ENCODE measurements around the gene FITM1.

DNA sequence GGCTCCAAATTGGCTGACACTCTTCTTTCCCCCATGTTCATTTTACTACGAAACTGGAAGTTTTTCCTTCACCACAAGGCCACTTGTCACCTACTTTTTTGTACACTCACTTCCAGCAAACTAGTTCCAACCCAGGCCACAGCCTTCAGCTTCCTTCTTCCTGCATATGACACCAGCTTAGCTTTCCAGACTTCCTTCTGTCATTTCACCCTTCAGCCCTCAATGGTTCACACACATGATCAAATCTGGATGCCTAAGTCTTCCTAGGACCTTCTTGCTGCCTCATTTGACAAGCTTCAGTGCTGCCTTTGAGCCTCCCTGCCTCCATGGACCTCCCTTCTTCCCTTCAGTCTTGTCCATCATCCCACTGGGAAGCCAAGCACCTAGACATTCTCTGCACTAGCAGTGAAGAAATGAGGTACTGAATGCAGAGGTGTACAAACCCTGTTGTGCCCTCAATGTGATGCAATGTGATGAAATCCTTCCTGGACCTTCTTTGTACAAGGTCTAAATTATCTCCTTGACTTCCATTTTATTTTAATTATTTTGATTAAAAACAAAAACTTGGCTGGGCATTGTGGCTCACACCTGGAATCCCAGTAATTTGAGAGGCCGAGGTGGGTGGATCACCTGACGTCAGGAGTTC lies 37.1 kb downstream of the FITM1 start:
- TF ChIP-seq, protein P1, sequence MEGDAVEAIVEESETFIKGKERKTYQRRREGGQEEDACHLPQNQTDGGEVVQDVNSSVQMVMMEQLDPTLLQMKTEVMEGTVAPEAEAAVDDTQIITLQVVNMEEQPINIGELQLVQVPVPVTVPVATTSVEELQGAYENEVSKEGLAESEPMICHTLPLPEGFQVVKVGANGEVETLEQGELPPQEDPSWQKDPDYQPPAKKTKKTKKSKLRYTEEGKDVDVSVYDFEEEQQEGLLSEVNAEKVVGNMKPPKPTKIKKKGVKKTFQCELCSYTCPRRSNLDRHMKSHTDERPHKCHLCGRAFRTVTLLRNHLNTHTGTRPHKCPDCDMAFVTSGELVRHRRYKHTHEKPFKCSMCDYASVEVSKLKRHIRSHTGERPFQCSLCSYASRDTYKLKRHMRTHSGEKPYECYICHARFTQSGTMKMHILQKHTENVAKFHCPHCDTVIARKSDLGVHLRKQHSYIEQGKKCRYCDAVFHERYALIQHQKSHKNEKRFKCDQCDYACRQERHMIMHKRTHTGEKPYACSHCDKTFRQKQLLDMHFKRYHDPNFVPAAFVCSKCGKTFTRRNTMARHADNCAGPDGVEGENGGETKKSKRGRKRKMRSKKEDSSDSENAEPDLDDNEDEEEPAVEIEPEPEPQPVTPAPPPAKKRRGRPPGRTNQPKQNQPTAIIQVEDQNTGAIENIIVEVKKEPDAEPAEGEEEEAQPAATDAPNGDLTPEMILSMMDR (IDR thresholded peaks at IDR 0.05): peak in 1 of 3 donors; percentile 23
- TF ChIP-seq POLR2A (IDR thresholded peaks at IDR 0.05): no peak
